A673 (cell line): ENCODE data around the gene RAPGEF5.

Experiments used
- CTCF ChIP-seq: fragments of 300-800, 200-600 bp; sonication (generic); conservative IDR thresholded peaks from 2 replicates; pipeline ENCODE4 v1.5.1; 2017; ENCODE audit warnings: low read depth, mild to moderate bottlenecking, antibody characterized with exemption, low read length, moderate library complexity, mixed read lengths
- EZH2 ChIP-seq: fragments of 200-600 bp; sonication (generic); IDR thresholded peaks from 2 replicates; pipeline ENCODE4 v1.6.1; 2017; ENCODE audit warnings: borderline replicate concordance, low read depth, mild to moderate bottlenecking, mixed read lengths, antibody characterized with exemption, low read length; ENCODE audit not compliant: poor library complexity, severe bottlenecking

- TF ChIP-seq CTCF (no peak), EZH2 (no peak)
These were observed 251.4 kb downstream of the RAPGEF5 start for GRCh38 chr7:22105550-22105949.
